ENCODE results near the gene FOXF2. TPM values are rescaled to one million over a fixed set of nuclear protein-coding genes. Genes with fewer than 3 reads are reported as not detected.
A peak's percentile ranks its signal among the peaks of the same experiment; 100 is the strongest.

FOXF2 gene
- total and polyA plus RNA-seq, 7 donors, result 0.07 to 0.54 (median 0.17) TPM

DNA sequence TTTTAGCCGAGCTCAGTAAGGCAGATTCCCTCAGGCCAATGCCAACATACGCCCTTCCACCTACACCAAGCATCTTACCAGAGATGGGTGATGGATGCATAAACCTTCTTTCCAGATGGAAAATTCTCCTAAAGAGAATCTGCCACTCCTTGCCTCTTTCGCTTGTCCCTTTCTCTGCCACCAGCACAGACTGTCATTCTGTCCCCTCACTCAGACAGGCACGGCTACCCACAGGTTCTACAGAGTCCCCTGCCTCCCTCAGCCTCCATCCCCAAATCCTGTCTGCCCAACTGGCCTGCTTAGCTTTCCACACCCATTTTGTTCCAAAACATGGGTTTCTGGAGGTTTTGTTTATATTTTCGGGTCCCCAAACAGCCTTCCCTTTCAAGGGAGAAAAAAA lies 12.7 kb upstream of the FOXF2 start:
- DNase-seq (no peak), ATAC-seq (no peak)
- intact Hi-C loops (cut with DNase I), result no loop called here
- Histone ChIP-seq H3K27ac (no peak overlapping the region), H3K27me3 (ENCODE audit: insufficient read depth in 3 of 3, low read length in 2 of 3) (peaks cover 9 to 99% (median 23%) of the 10 kb centered on the region in 3 donors), H3K4me1 (peaks cover 20% of the 10 kb centered on the region), H3K9me3 (peaks cover 3% of the 10 kb centered on the region), H3K4me3 (no peak overlapping the region), H3K36me3 (ENCODE audit: insufficient read depth in 1 of 2, low read depth in 1 of 2) (no peaks in the 10 kb centered on the region)
- TF ChIP-seq, protein P1, sequence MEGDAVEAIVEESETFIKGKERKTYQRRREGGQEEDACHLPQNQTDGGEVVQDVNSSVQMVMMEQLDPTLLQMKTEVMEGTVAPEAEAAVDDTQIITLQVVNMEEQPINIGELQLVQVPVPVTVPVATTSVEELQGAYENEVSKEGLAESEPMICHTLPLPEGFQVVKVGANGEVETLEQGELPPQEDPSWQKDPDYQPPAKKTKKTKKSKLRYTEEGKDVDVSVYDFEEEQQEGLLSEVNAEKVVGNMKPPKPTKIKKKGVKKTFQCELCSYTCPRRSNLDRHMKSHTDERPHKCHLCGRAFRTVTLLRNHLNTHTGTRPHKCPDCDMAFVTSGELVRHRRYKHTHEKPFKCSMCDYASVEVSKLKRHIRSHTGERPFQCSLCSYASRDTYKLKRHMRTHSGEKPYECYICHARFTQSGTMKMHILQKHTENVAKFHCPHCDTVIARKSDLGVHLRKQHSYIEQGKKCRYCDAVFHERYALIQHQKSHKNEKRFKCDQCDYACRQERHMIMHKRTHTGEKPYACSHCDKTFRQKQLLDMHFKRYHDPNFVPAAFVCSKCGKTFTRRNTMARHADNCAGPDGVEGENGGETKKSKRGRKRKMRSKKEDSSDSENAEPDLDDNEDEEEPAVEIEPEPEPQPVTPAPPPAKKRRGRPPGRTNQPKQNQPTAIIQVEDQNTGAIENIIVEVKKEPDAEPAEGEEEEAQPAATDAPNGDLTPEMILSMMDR (IDR thresholded peaks at IDR 0.05), result no peak
- 50 to 63% (median 53%) methylated on average over 5 of the region's 5 CpGs for WGBS, 3 donors

DNA sequence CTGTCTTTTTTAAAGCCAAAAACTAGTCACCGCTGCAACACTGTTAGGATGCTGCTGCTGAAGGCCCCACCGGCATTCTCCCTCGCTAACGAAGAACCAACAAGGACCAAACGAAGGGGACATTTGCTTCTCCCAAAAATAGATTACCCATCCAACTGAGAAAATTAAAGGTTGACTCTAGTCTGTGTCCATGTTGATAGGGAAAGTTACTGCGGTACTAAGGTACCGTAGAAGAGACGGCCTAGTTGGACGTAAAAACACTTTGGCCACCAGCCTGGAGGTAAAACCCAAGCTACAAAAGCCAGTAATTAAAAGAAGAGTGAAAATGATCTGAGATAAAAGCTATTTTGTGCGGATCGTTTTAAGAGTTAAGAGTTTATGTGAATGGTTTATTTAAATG lies 11.8 kb upstream of the FOXF2 start:
- no peaks in the 10 kb centered on the region for H3K36me3 ChIP-seq (ENCODE audit: insufficient read depth in 1 of 2, low read depth in 1 of 2)
- H3K9me3 ChIP-seq, result no peaks in the 10 kb centered on the region
- peaks cover 9 to 99% (median 29%) of the 10 kb centered on the region in 3 donors for H3K27me3 ChIP-seq (ENCODE audit: insufficient read depth in 3 of 3, low read length in 2 of 3)
- WGBS, 3 donors, result 25 to 35% (median 27%) methylated on average over 11 of the region's 11 CpGs
- ATAC-seq, result no peak
- TF ChIP-seq, protein P1 (IDR thresholded peaks at IDR 0.05), result no peak
- H3K4me3 ChIP-seq, result no peak overlapping the region
- H3K4me1 ChIP-seq, result peaks cover 24% of the 10 kb centered on the region
- DNase-seq, result no peak
- intact Hi-C loops (cut with DNase I), result no loop called here
- H3K27ac ChIP-seq, result no peak overlapping the region

DNA sequence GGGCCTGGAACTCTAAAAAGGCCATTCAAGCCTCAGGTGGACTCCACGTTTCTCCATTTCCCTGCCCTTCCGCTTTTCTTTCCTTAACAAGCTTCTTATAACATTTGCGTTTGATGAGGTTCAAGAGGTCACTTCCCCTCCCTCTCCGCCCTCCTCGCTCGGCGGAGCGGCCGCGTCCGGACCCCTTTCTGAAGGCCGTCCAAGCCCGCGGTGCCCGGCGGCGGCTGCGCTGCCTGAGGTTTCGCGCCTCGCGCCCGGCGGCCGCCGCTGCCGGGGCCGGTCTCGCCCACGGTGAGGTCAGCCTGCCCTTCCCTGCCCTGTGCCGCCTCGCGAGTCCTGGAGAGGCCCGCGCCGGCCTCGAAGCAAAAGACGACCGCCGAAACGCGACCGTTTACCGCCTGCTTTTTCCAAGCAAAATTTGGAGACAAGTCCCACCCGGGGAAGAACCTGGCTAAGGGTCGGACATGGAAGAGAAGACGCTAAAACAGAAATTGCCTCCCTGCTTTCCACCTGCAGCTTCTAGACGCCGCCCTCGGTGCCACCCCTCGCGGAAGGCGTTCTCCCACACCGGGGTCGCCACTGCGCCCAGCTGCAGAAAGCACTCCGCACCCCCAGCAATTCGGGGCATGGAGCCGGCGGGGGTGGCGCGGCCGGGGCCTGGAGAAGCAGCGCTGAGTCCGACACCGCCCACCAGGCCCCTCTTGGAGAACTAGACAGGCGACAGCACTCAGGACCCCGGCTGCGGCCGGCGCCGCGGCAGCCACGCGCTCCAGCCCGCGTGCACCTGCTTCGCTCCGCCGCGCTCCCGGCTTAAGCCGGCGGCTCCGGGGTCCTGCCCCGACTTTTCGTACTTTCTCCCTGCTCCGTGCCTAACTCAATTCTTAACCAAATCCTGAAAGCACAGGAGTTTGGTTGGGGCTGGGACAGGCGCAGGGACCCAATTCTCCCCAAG lies 11.0 kb upstream of the FOXF2 start:
- Histone ChIP-seq H3K27ac (no peak overlapping the region), H3K27me3 (ENCODE audit: insufficient read depth in 3 of 3, low read length in 2 of 3) (peaks cover 12 to 100% (median 31%) of the 10 kb centered on the region in 3 donors), H3K4me3 (peak overlapping the region; percentile 43), H3K9me3 (no peaks in the 10 kb centered on the region), H3K4me1 (peaks cover 24% of the 10 kb centered on the region), H3K36me3 (ENCODE audit: insufficient read depth in 1 of 2, low read depth in 1 of 2) (no peaks in the 10 kb centered on the region)
- DNase-seq (no peak), ATAC-seq (peak in 1 of 4 donors; percentile 6)
- intact Hi-C loops (cut with DNase I), result no loop called here
- WGBS, 3 donors, result 3 to 4% (median 3%) methylated on average over 83 to 89 of the region's 89 CpGs
- TF ChIP-seq, protein P1 (IDR thresholded peaks at IDR 0.05), result no peak

DNA sequence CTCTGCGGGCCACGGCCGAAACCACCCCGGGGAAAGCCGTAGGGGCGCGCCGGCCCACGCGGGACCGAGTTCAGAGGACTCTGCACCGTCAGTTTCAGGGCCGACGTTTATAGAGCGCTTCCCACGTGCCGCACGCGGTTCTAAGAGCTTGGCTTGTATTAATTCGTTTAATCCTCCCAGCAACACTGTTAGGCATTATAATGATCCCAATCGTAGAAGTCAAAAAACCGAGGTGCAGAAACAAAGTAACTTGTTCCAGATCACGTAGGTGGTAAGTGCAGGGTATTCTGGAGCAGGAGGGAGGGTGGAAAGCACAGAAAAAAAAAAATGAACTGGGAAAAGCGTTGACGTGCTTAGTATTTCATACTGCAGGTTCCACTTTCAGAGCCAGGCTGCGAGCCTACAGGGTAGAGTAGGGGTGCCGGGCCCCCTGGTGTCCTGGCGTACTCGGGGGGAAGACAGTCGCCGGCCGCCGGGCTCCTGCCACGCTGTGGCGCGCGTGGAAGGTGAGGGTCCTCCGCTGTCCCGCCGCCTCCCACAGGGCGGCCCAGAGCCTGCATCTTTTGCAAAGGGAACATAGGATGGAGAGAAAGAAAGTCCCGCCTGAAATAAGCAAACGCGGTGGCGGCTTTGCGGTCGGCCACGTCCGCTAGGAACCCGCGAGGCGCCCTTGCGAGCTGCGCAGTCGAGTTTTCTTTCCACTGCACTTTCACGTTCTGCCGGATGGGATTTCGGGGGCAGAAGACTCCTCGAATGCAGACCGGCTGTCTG lies 10.2 kb upstream of the FOXF2 start:
- intact Hi-C loops (cut with DNase I), result no loop called here

More for the DNA sequence above, 10.2 kb upstream of the FOXF2 start:
- ATAC-seq (peak in 1 of 4 donors; percentile 28), DNase-seq (peak in 1 of 2 donors; percentile 49)
- no peaks in the 10 kb centered on the region for H3K9me3 ChIP-seq
- WGBS, 3 donors, result 1 to 4% (median 3%) methylated on average over 59 to 60 of the region's 60 CpGs
- H3K4me3 ChIP-seq, result peak overlapping the region; percentile 43
- no peak overlapping the region for H3K27ac ChIP-seq
- peaks cover 24% of the 10 kb centered on the region for H3K4me1 ChIP-seq
- no peaks in the 10 kb centered on the region for H3K36me3 ChIP-seq (ENCODE audit: insufficient read depth in 1 of 2, low read depth in 1 of 2)
- peaks cover 10 to 100% (median 35%) of the 10 kb centered on the region in 3 donors for H3K27me3 ChIP-seq (ENCODE audit: insufficient read depth in 3 of 3, low read length in 2 of 3)
- TF ChIP-seq, protein P1 (IDR thresholded peaks at IDR 0.05), result no peak
